Suppressor macrophage treated with lipopolysaccharide for 4 hours (primary cell): ENCODE data around the gene STARD4.

Experiments
- DNase-seq: peaks from one replicate; pipeline ENCODE4 v3.0.0-alpha.2; 2020

Gene STARD4

DNA sequence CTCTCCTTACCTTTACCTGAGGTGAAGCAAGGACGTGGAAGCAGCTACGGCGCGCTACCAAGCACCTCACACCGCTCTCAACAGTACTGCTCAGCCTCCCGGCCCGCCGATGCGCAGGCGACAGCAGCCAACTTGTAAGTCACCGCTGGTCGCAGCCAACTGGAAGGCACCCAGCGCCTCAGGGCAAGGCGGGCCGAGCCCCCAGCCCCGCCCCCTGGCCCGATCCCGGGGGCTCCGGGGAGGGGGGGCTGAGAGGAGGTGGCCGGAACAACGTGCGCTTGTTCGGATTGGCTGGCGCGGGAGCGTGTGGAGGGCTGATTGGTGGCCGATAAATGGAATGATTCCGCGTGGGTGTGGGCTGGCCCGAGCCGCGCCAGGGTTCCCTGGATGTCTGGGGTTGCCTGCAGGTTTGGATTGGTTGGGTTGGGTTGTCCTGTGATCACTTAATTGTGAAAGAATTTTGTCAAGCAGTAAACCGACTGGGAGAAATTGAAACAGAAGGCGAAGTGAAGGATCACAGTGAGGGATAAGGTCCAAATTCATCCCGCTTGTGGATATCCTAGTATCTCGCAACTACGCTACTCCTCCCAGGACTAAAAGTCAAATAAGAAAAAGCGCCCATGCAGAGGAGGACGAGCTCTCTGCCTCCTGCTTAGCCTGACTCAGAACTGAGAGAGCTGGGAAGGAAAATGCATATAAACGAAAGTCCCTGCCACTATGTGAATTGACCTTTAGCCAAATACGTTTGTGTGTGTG, at the start of gene STARD4:
Gene STARD4, minus strand, starts transcription at position 161 of the 756 bp plus-strand sequence. CDS start 5,102 bp downstream, outside the sequence.
- peak; percentile 98 for DNase-seq

- DNase-seq, result no peak
These were observed 47.3 kb upstream of the STARD4 start for GRCh38 chr5:111559680-111560079.

GRCh38 chr5:111557686-111558085, 45.4 kb upstream of the STARD4 start:
- peak; percentile 40 for DNase-seq

DNA sequence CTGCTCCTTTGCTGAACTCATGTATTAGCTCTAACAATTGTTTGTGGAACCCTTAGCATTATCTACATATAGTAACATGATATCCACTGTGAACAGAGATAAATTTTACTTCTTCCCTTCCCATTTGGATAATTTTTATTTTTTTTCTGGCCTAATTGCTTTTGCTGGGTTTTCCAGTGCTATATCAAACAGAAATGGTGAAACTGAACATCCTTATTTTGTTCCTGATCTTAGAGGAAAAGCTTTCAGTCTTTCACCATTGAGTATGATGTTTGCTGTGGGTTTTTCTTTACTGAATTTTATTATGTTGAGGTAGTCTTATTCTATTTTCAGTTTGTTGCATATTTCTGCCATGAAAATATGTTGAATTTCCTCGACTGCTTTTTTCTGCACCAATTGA, 44.8 kb upstream of the STARD4 start:
- DNase-seq, result no peak

GRCh38 chr5:111556501-111556900, 44.2 kb upstream of the STARD4 start:
- DNase-seq, result peak; percentile 58

DNA sequence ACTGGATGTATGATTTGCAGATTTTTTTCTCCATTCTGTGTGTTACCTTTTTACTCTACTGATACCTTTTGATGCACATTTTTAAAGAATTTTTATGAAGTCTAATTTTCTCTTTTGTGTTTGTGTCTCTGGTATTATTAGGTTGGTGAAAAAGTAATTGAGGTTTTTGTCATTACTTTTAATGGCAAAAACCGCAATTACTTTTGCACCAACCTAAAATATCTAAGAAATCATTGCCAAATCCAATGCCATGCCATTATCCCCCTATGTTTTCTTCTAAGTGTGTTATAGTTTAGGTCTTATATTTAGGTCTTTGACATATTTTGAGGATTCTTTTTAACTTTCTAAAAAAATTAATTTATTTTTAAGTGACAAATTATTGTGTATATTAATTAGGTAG, 43.4 kb upstream of the STARD4 start:
- DNase-seq, result no peak

DNA sequence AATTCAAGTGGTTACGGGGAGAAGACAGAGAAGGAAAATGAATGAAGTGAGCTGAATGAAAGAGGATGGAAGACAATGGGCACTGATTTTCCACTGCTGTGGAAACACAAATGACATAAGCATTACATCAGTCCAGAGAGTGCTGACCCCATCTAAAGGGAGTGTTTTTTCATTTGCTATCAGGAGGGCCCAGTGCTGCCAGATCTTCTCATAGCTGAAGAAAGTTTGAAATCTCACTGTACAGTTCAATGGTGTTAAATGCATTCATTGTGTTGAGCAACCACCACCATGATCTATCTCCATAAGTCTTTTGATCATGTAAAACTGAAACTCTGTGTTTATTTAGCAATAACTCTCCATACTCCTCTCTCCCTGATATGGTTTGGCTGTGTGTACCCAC, 41.5 kb upstream of the STARD4 start:
- peak; percentile 55 for DNase-seq

DNA sequence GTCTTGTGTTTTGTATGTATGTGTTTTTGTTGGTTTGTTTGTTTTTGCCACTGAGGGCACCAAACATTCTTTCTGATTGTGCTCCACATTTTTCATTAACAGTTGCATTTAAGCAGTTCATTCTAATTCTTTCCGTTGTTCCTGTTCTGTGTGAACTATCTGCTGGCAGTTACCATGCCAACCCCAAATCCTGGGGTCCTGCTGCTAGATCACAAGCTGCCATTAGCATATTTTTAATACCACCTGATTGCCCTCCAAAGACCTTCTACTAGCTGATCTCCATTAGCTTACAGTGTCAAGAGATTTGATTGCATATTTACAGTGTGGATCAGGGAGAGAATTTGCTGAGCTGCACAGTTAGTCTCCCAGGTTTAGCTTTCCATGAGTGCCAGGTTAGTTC, 40.6 kb upstream of the STARD4 start:
- no peak for DNase-seq

GRCh38 chr5:111552492-111552891, 40.2 kb upstream of the STARD4 start:
- DNase-seq, result no peak

DNA sequence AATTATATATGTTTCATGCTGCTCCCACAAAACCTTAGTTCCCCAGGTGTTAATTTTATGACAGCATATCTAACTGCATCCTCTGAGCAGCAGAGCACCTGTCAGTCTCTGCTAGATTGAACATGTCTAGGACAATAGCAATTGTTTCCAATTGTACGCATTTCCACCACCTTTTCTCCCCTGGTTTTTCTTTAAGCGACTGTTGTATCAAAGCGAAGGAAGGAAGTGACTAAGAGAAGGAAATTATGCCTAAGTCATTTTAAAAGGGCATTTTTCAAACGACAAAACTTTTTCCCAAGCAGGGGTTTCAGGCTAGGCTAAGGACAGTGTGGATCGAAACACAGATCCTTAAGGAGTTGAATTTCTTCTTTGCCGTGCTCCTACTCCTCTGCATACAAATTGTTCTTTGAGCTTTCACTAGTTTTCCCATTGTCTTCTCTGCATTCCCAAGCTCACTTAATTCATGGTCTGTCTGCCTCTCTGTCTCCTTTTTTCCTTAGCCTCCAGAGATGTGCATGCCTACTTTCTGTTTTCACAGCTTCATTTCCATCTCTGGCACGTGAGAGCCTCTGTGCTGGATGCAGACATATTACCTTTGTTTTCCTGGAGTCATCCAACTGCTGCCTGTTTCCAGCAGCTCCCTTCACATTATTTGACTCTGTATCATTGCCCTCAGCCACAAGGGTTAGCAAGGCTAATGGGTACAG, 39.4 kb upstream of the STARD4 start:
- no peak for DNase-seq

GRCh38 chr5:111551161-111551560, 38.8 kb upstream of the STARD4 start:
- no peak for DNase-seq

DNA sequence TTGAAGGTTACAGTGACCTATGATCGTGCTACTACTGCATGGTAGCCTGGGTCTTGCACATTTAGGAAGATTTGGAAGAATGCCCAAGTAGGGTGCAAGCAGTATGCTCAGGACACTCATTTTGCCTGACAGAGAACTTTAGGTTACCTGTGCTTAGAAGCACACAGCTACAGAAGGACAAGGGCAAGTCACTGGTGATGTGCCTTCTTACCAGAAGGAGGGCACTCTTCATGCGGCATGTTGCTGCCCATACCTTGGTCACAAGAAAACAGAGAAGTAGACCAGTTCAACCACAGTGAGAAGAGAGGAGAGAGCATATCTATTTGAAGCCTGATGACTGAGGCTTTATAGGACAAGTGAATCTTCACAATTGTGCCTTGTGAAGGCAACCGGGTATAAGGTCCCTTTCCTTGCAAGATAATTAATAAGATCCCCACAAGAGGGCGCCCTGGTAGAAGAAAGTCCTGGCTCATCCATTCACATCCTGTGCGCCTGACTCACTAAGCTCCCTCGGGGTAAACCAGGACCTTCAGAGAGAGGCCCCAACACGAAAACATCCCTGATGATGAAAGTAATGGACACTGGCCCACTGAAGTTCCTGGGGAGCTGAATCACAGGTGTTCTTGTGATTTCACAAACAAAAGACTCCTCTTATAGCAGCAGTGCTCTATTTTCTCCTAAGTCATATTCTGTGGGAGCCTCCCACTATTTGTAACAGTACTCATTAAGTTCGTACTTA, 38.1 kb upstream of the STARD4 start:
- DNase-seq, result peak; percentile 92

DNA sequence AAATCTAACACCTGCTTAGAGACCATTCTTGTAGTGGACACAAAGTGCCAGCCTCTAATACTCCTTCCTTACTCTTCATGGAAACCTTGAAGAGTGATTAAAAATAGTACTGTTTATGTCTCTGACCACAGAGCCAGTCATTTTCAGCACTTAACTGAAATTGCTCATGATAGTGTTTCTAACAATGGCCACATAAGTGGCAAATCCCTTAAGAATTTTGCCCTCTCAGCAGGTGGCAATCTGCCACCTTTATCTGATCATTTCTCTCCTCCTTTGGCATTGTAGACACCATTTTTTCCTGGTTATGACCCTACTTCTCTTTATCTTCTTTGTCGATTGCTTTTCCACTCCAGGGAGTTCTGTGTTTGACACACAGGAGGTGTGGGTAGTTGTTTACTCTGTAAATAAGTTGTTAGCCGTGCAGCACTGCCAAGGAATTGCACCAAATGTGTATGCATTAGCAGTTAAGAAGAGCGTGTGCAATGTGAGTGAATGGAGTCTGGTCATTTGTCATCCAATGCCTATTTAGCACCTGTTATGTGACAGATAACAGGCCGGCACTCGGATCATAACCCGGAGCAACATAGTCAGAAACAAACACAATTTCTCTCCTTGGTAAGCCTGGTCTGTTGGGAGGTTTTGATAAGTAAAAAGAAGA, 36.8 kb upstream of the STARD4 start:
- no peak for DNase-seq

DNA sequence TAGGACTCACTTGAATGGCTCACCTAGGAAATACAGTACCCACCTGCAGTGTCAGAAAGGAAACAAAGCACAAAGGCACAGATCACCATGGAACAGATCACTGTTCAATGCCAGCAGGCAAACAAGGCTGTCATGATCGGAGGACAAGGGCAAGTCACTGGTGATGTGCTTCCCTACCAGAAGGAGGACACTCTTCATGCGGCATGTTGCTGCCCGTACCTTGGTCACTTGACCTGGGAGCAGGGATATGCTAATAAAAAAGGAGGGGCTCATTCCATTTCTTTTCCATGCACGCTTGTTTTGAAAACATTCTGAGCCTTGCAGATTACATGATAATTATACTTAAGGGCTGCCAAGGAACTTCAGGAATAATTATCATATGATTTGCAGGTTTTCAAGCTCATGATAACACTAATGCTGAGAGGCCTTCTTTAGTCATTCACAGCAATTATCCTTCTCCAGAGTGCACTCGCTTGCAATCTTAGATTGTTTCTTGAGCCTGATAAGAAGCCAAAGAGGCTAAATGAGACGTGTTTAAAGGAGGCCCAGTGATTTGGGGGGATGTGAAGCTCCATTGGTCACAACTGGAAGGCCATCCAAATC, 36.1 kb upstream of the STARD4 start:
- no peak for DNase-seq

DNA sequence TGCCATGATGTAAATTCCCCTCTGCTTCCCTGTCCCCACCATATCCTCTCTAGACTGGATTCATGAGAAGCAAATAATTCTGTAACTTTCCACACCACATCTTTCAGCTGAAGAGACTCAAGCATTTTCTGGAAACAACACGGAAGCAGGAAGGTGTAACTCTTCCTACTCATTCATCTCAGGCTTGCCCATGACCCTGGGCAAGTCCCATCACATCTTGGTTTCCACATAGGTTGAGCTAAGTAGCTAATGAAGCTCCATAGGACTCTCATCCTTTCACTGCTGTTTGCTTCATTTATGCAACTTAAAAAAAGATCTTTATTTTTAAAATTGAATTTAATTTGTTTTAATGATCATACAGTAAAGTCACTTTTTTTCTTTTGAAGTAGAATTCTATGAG, 32.7 kb upstream of the STARD4 start:
- DNase-seq, result no peak

DNA sequence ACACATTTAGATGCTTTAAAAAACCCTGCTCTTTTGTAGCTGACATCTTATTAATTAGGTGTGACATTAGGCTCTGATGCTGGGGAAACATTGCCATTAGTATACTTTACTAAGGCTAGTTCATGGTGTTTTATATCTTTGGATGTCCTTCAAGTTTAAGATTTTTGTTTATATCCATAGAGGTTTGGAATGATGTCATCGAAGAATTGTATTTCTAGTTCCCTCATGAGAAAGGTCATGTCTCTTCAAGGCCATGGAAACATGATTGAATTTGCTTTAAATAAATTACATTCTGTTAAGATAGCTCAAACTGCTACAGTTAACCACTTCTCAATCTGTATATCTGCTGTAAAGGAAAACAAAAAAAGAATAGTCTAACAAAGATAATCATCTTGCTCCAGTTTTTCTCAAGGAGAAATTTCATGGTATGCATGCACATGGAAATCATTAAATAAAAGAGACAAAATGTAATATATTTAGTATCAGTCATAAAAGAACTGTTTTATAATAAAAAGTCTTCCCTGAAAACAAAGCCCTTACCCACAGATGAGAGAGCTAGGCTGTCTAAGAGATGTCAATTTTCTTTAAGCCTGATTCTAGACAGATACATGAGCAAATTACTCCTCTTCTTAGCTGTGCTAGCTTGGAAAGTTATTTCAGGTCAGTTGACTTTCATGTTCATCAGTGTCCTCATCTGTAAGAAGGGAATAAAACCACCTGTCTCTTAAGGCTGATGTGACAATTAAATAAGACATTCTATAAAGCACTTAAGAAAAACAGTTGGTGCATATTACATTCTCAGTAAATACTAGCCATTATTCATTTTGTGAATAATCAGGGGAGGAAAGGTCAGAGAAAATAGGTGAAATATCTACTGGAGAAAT, 25.0 kb upstream of the STARD4 start:
- DNase-seq, result no peak

- no peak for DNase-seq
These were observed 23.7 kb upstream of the STARD4 start for GRCh38 chr5:111535879-111536549.

DNA sequence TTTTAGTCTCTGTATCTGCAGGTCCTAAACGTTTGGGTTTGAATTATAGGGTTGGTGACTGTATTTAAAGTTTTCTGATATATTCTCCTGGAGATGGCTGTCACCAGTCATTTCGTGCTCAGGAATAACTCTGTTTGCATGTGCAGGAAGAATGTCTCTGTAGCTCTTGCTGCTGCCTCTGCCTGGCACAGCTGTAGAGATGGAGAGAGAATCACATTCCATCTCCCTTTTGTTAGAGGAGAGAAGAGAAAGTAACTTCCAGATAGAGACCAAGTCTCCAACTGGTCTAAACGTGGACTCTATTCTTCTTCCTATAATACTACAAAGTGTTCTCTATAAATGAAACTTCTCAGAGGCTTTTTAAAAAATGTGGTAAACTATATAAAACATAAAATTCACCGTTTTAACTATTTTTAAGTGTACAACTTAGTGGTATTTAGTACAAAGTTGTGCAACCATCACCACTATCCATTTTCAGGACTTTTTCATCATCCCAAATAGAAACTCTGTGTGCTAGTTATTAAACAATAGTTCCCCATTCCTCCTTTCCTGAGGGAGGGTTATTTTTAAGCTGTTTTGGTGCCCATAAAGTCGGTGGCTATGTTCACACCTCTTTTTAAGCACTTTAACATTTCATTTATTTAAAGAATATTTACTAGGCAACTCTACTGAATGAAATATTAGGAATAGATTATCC, 20.7 kb upstream of the STARD4 start:
- peak; percentile 51 for DNase-seq

- peak; percentile 92 for DNase-seq
These were observed 18.0 kb upstream of the STARD4 start for GRCh38 chr5:111530298-111530740.

GRCh38 chr5:111528056-111528455, 15.7 kb upstream of the STARD4 start:
- DNase-seq, result peak; percentile 37
